Neutrophil (primary cell): ENCODE results near the gene HERC4.
"Not testable (repeated sequence)": the region's sequence is repeated elsewhere in the genome, so short reads cannot be mapped to it uniquely, and the experiment has no call there.

Source experiments
- H3K27ac ChIP-seq: fragments of 200-600 bp; sonication (generic); 2 replicates; pipeline ENCODE4 v1.5.1; 2016; ENCODE audit warnings: mild to moderate bottlenecking, moderate library complexity
- H3K27me3 ChIP-seq: fragments of 200-600 bp; sonication (generic); 2 replicates; pipeline ENCODE4 v1.6.0; 2016; ENCODE audit warnings: mild to moderate bottlenecking
- H3K36me3 ChIP-seq: fragments of 200-600 bp; sonication (generic); 2 replicates; pipeline ENCODE4 v1.5.1; 2017
- H3K4me1 ChIP-seq, 2 experiments: fragments of 200-600 bp in 1 of 2; sonication (generic) in 1 of 2; 1 replicate in 1 of 2; 2 replicates in 1 of 2; pipeline versions ENCODE4 v1.5.1 to v1.6.1; 2013 to 2016; ENCODE audit warnings: low read depth in 1 of 2, low read length in 1 of 2, mild to moderate bottlenecking in 1 of 2, moderate library complexity in 1 of 2; ENCODE audit not compliant: control insufficient read depth in 1 of 2, insufficient read depth in 1 of 2
- H3K4me3 ChIP-seq, 2 experiments: fragments of 200-600 bp in 1 of 2; sonication (generic) in 1 of 2; 1 replicate in 1 of 2; 2 replicates in 1 of 2; pipeline ENCODE4 v1.5.1; 2013 to 2016; ENCODE audit warnings: low read depth in 1 of 2, low read length in 1 of 2, mild to moderate bottlenecking in 1 of 2, moderate library complexity in 1 of 2
- H3K9me3 ChIP-seq: fragments of 200-600 bp; sonication (generic); 2 replicates; pipeline ENCODE4 v1.5.1; 2016
- CTCF ChIP-seq: fragments of 200-600 bp; sonication (generic); IDR thresholded peaks from 2 replicates; pipeline ENCODE4 v1.5.1; 2016; ENCODE audit warnings: antibody characterized with exemption

Gene HERC4

GRCh38 chr10:68001000-68001399, 74.1 kb downstream of the HERC4 start:
- TF ChIP-seq CTCF, result no peak
- Histone ChIP-seq H3K36me3 (peaks cover 65% of the 10 kb centered on the region), H3K27ac (no peak overlapping the region), H3K4me1 (no peaks in the 10 kb centered on the region), H3K9me3 (no peaks in the 10 kb centered on the region), H3K27me3 (no peaks in the 10 kb centered on the region), H3K4me3 (no peak overlapping the region)

- no peak overlapping the region for H3K27ac ChIP-seq
- no peaks in the 10 kb centered on the region for H3K27me3 ChIP-seq
- peaks cover 54% of the 10 kb centered on the region for H3K36me3 ChIP-seq
- H3K9me3 ChIP-seq, result no peaks in the 10 kb centered on the region
- no peak overlapping the region for H3K4me3 ChIP-seq
- no peaks in the 10 kb centered on the region for H3K4me1 ChIP-seq
- no peak for TF ChIP-seq CTCF
Observed at GRCh38 chr10:67990093-67990492, 85.0 kb downstream of the HERC4 start.

- Histone ChIP-seq H3K4me3 (no peak overlapping the region), H3K4me1 (no peaks in the 10 kb centered on the region), H3K27ac (no peak overlapping the region), H3K9me3 (no peaks in the 10 kb centered on the region), H3K27me3 (no peaks in the 10 kb centered on the region), H3K36me3 (peaks cover 58% of the 10 kb centered on the region)
- TF ChIP-seq CTCF, result no peak
Observed at GRCh38 chr10:67988606-67989005, 86.5 kb downstream of the HERC4 start.

GRCh38 chr10:67982603-67983002, 92.5 kb downstream of the HERC4 start:
- H3K4me1 ChIP-seq, H3K4me3 ChIP-seq, H3K27ac ChIP-seq, H3K27me3 ChIP-seq, H3K9me3 ChIP-seq: not testable (repeated sequence)
- peaks cover 82% of the 10 kb centered on the region for H3K36me3 ChIP-seq

GRCh38 chr10:67978749-67979148, 96.3 kb downstream of the HERC4 start:
- H3K27me3 ChIP-seq, result no peaks in the 10 kb centered on the region
- peaks cover 81% of the 10 kb centered on the region for H3K36me3 ChIP-seq
- TF ChIP-seq CTCF, result no peak
- no peak overlapping the region for H3K27ac ChIP-seq
- H3K4me1 ChIP-seq, result no peaks in the 10 kb centered on the region
- no peaks in the 10 kb centered on the region for H3K9me3 ChIP-seq
- no peak overlapping the region for H3K4me3 ChIP-seq

GRCh38 chr10:67977251-67977650, 97.8 kb downstream of the HERC4 start:
- Histone ChIP-seq H3K27me3 (no peaks in the 10 kb centered on the region), H3K9me3 (no peaks in the 10 kb centered on the region), H3K27ac (no peak overlapping the region), H3K4me3 (no peak overlapping the region), H3K4me1 (no peaks in the 10 kb centered on the region), H3K36me3 (peaks cover 76% of the 10 kb centered on the region)
- TF ChIP-seq CTCF, result no peak
